Measurements from ENCODE around the gene SMC1B.

DNA sequence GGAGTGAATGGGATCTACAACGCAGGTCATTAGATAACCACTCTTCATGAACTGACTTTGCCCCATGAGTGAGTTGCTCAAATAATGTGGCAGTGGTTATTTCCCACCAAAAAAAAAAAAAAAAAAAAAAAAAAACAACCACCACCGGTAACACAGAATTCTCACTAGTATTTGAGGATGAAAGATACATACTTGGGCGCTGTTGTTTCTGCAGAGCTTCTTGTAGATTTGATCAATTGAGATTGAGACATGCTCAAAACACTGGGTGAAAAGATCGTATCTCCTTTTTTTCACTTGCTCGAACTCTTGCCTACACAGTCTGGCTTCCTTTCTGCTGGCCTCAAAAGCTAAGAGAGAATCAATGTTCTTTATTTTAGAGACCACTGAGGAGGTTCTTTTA, 59.6 kb downstream of the SMC1B start:
- TF ChIP-seq REST (IDR thresholded peaks at IDR 0.05) (no peak), TAF1 (conservative IDR thresholded peaks at IDR 0.05) (no peak), SP1 (IDR thresholded peaks at IDR 0.05) (no peak), RAD21 (IDR thresholded peaks at IDR 0.05) (no peak), YY1 (IDR thresholded peaks at IDR 0.05) (no peak), ZBTB33 (IDR thresholded peaks at IDR 0.05) (no peak), GABPA (IDR thresholded peaks at IDR 0.05 in 1 of 2, conservative IDR thresholded peaks at IDR 0.05 in 1 of 2) (no peak)
- TF ChIP-seq, protein P1, sequence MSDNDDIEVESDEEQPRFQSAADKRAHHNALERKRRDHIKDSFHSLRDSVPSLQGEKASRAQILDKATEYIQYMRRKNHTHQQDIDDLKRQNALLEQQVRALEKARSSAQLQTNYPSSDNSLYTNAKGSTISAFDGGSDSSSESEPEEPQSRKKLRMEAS (IDR thresholded peaks at IDR 0.05), result no peak
- TF ChIP-seq, protein P2, sequence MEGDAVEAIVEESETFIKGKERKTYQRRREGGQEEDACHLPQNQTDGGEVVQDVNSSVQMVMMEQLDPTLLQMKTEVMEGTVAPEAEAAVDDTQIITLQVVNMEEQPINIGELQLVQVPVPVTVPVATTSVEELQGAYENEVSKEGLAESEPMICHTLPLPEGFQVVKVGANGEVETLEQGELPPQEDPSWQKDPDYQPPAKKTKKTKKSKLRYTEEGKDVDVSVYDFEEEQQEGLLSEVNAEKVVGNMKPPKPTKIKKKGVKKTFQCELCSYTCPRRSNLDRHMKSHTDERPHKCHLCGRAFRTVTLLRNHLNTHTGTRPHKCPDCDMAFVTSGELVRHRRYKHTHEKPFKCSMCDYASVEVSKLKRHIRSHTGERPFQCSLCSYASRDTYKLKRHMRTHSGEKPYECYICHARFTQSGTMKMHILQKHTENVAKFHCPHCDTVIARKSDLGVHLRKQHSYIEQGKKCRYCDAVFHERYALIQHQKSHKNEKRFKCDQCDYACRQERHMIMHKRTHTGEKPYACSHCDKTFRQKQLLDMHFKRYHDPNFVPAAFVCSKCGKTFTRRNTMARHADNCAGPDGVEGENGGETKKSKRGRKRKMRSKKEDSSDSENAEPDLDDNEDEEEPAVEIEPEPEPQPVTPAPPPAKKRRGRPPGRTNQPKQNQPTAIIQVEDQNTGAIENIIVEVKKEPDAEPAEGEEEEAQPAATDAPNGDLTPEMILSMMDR (IDR thresholded peaks at IDR 0.05; ENCODE audit: low read depth, low read length, missing input control), result no peak
